Fibroblast of pulmonary artery (primary cell): ENCODE data around the gene HOXA5.

ENCODE experiments used
- DNase-seq: peaks from one replicate; pipeline ENCODE4 v3.0.0-alpha.2; 2010; ENCODE audit warnings: low read depth
- H3K4me3 ChIP-seq: replicated peaks from 2 replicates; pipeline ENCODE4 v1.5.1; 2011; ENCODE audit warnings: low read depth, mild to moderate bottlenecking, control low read depth, low read length, moderate library complexity
- CTCF ChIP-seq: IDR thresholded peaks from 2 replicates; pipeline ENCODE4 v1.5.1; 2011; ENCODE audit warnings: mild to moderate bottlenecking, control low read depth, low read length, inconsistent platforms; ENCODE audit errors: missing control alignments

HOXA5 gene

GRCh38 chr7:27167916-27168264, 24.4 kb upstream of the HOXA5 start:
- no peak overlapping the region for H3K4me3 ChIP-seq
- DNase-seq: no peak
- TF ChIP-seq CTCF: no peak

- H3K4me3 ChIP-seq: no peak overlapping the region
- no peak for TF ChIP-seq CTCF
- no peak for DNase-seq
Observed at GRCh38 chr7:27166531-27167505, 23.3 kb upstream of the HOXA5 start.

GRCh38 chr7:27165996-27166530, 22.6 kb upstream of the HOXA5 start:
- DNase-seq: no peak
- no peak for TF ChIP-seq CTCF
- H3K4me3 ChIP-seq: no peak overlapping the region

- H3K4me3 ChIP-seq: no peak within 1 kb of the TSS
- no peak for DNase-seq
- no peak for TF ChIP-seq CTCF
Observed at GRCh38 chr7:27165089-27165995, 21.9 kb upstream of the HOXA5 start, which contains the start of gene HOXA9. TSS of gene HOXA9 (minus strand) at chr7:27165537. CDS start at chr7:27165457, 80 bp downstream.

- DNase-seq: no peak
- H3K4me3 ChIP-seq: no peak overlapping the region
Observed at GRCh38 chr7:27164367-27165088, 21.0 kb upstream of the HOXA5 start.

More at GRCh38 chr7:27164367-27165088, 21.0 kb upstream of the HOXA5 start:
- TF ChIP-seq CTCF: no peak
